Uterus (tissue), 2 donors: ENCODE measurements around the gene CD7.

Experiments
- CTCF ChIP-seq, 4 experiments: fragments of 200-600 bp in 2 of 4; fragments of 450-650 bp in 2 of 4; sonication (generic) in 2 of 4; IDR thresholded peaks; one replicate each; pipeline ENCODE4 v1.5.1; 2016 to 2019; ENCODE audit warnings: antibody characterized with exemption in 4 of 4, mild to moderate bottlenecking in 2 of 4, moderate library complexity in 1 of 4
- POLR2A ChIP-seq, 2 donors: fragments of 450-650 bp; IDR thresholded peaks; one replicate each; pipeline ENCODE4 v1.6.1; 2016; ENCODE audit warnings: antibody characterized with exemption in 2 of 2, mild to moderate bottlenecking in 1 of 2, moderate library complexity in 1 of 2

DNA sequence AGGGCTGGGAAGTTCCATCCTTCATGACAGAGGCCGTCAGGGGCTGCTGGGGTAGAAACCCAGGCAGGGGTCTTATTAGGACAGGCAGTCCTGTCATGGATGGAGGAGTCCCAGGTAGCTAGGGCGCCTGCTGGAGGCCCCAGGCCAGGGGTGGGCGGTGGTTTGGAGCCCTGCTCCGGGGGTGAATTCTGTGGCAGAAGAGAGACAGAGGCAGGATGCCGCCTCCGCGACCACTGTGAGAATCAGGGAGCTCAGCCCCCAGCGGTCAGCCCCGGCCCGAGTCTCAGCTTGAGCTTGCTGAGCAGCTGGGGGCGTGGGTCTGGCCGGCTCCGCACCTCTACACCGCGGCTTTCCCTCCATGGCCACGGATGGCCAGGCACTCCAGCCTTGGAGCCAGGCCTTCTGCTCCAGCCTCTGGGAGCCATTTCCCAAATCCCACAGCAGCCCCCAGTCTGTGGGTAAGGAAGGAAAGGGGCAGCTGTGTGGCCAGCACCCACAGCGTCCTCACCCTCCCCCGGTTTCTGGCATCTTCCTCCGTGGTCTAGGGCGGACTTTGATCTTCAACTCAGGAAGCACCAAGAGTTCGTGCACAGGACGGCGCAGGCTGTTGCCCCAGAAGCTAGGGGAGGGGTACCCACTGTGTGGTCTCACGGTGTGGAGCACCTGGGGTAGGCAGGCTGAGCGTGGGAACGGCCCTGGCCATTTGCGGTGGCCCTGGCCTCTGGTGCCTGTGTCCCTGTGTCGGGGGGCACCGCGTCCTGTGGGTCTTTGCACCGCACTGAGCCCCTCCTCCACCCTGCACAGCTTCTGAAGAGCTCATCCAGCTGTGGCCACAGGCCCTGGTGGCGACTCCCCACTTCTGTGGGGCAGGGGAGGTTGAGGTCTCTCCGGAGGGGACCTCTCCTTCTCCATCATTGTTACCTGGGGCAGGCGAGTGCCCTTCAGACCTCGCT is 14.1 kb downstream of the CD7 start:
- no peak for TF ChIP-seq CTCF (IDR thresholded peaks at IDR 0.05)
- TF ChIP-seq POLR2A (IDR thresholded peaks at IDR 0.05) = no peak
